Fibroblast of skin of left biceps (primary cell): Measurements from ENCODE around the gene RCC1.
"Not testable (repeated sequence)": the region's sequence is repeated elsewhere in the genome, so short reads cannot be mapped to it uniquely, and the experiment has no call there.

Experiments
- DNase-seq, 2 experiments: peaks; one replicate each; pipeline ENCODE4 v3.0.0-alpha.2; 2013; ENCODE audit warnings: low read depth in 2 of 2

RCC1 gene, protein sequence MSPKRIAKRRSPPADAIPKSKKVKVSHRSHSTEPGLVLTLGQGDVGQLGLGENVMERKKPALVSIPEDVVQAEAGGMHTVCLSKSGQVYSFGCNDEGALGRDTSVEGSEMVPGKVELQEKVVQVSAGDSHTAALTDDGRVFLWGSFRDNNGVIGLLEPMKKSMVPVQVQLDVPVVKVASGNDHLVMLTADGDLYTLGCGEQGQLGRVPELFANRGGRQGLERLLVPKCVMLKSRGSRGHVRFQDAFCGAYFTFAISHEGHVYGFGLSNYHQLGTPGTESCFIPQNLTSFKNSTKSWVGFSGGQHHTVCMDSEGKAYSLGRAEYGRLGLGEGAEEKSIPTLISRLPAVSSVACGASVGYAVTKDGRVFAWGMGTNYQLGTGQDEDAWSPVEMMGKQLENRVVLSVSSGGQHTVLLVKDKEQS

DNA sequence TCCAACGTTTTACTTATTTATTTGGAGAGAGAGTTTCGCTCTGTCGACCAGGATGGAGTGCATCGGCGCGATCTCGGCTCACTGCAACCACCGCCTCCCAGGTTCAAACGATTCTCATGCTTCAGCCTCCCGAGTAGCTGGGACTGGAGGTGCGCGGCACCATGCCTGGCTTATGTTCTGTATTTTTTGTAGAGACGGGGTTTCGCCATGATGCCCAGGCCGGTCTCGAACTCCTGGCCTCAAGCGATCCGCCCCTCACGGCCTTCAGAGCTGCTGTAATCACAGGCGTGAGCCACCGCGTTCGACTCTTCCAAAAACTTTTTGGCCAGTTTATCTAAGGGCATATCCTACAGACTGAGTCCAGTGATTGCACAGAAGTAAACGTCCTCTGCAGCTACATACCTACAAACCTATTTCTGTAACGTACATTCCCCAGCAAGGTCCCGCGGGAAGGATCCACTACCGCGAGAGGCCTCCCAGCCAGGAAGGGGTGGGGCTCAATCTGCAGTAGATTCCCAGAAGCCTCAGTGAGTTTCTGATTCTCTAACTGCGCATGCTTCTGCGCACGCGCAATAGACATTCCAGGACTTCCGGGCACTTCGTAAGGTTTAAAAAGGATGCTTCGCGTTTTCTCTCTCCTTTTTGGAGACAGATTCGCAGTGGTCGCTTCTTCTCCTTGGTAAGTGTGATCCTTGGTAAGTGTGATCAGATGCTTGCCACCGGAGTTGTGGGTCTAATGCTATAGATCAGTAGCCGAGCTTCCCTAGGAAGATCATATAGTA is at the start of gene RCC1:
Gene RCC1 (plus strand): TSS at position 638 of the 782 bp plus-strand sequence. CDS start 23,824 bp downstream, outside the sequence.
- DNase-seq: peak; percentile 98

GRCh38 chr1:28456078-28456477 is 49.8 kb upstream of the RCC1 start:
- DNase-seq: peak; percentile 30 to 36

DNA sequence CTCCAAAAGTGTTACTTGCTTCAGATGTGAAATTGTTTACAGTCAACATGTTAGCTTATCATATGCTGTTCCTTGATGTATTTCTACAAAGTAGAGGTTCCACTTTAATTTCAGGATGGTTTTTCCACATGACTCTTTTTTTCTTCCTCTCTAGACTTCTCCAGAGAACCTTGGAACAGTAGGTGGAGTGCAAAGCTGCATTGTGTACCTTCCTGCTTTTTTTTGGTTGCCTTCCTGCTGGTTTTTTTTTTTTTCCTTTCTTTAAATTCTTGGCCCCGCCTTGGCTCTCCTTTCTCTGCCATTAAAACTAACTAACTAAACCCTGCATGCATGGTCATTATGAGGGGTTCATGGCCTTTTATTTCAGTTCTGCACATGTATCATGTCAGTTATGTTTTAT is 48.2 kb upstream of the RCC1 start:
- no peak for DNase-seq

DNA sequence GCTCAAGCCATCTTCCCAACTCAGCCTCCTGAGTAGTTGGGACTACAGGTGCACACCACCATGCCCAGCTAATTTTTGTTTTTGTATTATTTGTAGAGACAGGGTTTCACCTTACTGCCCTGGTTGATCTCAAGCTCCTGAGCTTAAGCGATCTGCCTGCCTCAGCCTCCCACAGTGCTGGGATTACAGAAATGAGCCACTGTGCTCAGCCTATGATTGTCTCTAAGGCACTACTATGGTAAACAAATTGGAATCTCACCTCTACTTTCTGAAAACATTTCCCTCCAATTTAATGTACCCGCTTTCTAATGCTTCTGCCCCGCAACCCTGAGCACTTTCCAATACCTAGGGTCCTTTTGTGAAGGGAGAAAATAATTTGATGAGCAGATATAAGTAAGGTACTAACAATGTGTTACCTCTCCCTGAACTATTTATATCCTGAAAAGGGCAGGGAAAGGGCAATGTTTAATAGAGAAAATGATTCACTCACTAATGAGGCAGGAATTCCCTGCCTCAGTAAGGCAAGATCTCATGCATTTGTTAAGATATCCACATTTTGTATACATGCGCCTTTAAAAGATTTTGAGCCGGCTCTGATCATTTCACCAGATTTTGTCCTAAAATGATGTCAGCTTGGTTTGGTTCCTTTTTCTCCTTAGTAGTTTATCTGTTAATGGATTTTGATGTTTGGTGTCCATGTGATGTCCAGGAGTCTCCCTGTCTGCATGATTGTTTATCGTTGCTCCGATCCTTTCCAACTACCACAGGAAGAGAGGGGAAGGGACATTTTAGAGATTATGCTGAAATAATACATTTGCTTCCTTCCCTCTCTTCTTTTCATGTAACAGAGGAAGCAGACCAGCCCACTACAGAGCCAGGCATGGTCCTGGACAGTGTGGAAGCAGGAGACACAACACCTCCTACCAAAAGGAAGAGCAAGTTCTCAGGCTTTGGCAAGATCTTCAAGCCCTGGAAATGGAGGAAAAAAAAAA is 47.3 kb upstream of the RCC1 start:
- DNase-seq: no peak

DNA sequence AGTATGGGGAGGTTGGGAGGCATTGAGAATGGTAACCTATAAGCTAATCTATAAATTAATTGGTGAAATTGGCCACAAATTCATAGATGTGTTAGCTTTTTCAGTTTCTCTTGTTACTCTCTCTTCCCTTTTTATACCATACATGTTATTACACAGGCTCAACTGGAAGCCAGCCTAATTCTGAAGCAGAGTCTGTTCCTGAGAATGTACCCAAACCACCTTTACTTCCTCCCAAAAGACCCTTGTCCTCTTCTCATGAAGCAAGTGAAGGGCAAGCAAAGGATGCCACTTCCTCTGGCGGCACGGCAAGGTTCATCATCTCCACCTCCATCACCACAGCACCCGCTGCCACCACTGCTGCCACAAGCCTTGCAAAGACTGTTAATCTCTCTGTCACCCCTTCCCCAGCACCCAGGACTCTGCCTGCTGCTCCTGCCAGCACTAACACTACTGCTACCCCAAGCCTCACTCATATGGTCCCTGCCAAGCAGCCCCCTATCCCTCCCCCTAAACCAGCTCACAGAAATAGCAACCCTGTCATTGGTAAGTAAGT is 39.5 kb upstream of the RCC1 start:
- no peak for DNase-seq

DNA sequence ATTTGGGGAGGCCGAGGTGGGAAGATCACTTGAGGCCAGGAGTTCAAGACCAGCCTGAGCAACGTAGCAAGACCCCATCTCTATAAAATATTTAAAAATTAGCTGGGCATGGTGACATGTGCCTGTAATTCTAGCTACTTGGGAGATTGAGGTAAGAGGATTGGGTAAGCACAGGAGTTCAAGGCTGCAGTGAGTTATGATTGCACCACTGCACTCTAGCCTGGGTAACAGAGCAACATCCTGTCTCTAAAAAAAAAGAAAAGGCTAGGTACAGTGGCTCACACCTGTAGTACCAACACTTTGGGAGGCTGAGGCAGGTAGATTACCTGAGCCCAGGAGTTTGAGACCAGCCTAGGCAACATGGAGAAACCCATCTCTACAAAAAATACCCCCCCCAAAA is 35.7 kb upstream of the RCC1 start:
- no peak for DNase-seq

DNA sequence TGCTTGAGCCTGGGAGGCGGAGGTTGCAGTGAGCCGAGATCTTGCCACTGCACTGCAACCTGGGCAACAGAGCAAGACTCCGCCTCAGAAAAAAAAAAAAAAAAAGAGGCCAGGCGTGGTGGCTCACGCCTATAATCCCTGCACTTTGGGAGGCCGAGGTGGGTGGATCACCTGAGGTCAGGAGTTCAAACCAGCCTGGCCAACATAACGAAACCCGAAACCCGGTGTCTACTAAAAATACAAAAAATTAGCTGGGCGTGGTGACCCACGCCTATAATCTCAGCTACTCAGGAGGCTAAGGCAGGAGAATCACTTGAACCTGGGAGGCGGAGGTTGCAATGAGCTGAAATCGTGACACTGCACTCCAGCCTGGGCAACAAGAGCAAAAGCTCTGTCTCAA is 26.3 kb upstream of the RCC1 start:
- DNase-seq: not testable (repeated sequence)

DNA sequence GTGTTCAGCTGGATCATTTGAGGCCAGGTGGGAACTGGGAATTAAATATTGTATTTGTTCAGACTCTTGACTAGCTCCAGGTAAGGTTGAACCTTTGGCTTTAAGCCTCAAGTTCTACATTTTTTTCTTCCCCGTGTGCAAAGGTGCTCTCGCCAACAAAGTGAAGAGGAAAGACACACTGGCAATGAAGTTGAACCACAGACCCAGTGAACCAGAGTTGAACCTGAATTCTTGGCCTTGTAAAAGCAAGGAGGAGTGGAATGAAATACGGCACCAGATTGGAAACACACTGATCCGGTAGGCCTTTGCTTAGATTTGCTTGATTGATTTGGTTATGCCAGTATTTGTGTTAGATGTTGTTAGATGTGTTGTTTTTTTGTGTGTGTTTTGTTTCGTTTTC is 25.5 kb upstream of the RCC1 start:
- DNase-seq: no peak

- DNase-seq: no peak
These were observed 23.7 kb upstream of the RCC1 start for GRCh38 chr1:28482138-28482537.

DNA sequence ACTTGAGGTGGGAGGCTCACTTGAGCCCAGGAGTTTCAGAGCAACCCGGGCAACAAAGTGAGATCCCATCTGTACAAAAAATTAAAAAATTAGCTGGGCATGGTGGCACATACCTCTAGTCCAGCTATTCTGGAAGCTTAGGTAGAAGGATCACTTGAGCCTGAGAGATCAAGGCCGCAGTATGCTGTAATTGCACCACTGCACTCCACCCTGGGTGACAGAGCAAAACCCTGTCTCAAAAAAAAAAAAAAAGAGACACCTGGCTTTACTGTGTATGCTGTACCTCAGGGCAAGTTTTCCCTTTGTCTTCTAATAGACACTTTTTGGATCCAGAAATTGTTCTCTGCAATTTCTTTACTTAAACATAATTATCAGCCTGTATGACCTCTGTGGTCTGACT is 23.1 kb upstream of the RCC1 start:
- no peak for DNase-seq

- no peak for DNase-seq
These were observed 11.1 kb upstream of the RCC1 start for GRCh38 chr1:28494737-28495136.

- no peak for DNase-seq
These were observed 6.3 kb upstream of the RCC1 start for GRCh38 chr1:28499553-28499952.

GRCh38 chr1:28501925-28502324 is 3.9 kb upstream of the RCC1 start:
- DNase-seq: no peak

- no peak for DNase-seq
These were observed 2.7 kb upstream of the RCC1 start for GRCh38 chr1:28503117-28503516.

GRCh38 chr1:28506907-28507246 is 1.0 kb downstream of the RCC1 start:
- no peak for DNase-seq

DNA sequence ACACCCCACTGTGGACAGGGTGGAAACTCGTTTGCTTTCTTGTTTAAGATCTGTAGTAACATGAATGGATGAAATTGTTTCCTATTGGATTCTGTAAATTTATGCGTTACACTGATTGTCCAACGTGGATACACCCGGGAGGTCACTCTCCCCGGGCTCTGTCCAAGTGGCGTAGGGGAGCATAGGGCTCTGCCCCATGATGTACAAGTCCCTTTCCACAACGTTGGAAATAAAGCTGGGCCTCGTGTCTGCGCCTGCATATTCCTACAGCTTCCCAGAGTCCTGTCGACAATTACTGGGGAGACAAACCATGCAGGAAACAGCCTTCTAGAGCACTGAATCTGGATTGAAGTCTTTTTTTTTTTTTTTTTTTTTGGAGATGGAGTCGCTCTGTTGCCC is 1.4 kb downstream of the RCC1 start:
- no peak for DNase-seq

- DNase-seq: no peak
These were observed 2.0 kb downstream of the RCC1 start for GRCh38 chr1:28507646-28508434.

- DNase-seq: no peak
These were observed 2.6 kb downstream of the RCC1 start for GRCh38 chr1:28508435-28508754.

DNA sequence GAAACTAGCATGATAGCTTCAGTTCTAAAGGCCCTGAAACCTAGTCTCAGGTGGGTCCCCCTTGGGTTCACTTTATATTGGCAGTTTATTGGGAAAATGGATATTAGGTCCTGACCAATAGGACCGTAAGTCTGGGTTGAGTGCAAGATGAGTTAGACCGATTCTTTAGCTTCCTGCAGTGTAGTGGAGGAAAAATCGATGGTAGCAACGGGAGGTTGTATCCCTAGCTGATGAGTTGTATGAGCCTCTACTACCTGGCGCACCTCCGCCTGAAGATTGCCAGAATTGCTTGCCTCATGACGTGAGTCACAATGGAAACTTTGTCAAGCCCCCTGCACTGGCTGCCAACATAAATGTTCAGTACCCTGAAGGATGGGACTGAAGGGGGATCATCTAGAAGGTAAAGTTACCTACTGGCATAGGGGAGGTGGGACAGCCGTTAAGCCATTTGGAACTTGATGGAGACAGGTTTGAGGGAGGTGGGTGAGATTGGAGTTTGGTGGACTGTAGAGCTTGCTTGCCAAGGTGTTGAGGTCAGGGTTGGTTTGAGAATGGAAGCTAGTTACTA is 3.9 kb downstream of the RCC1 start:
- no peak for DNase-seq

- DNase-seq: no peak
These were observed 4.6 kb downstream of the RCC1 start for GRCh38 chr1:28510273-28510969.
